K562 (cell line): ENCODE results near the gene CLIC3. TPM values are rescaled to one million over a fixed set of nuclear protein-coding genes. Genes with fewer than 3 reads are reported as not detected.
A peak's percentile ranks its signal among the peaks of the same experiment; 100 is the strongest.

Source experiments
- ATAC-seq: fragments of 200-7000 bp; cut with Tn5 transposase; 3 replicates; pipeline ENCODE4 v1.9.1; 2020; ENCODE audit warnings: moderate library complexity
- BruUV-seq: library from RNA; stranded (reverse); fragments of 400-500 nt; replicated peaks from 2 replicates; lab custom pipeline; 2021; lab: Mats Ljungman, UMichigan
- CTCF ChIA-PET: fragments of 300-600 bp; formaldehyde crosslinking; extraction: SDS; loops from one replicate; lab custom pipeline; 2021; ENCODE audit warnings: low intra/inter-chr PET ratio; lab: Yijun Ruan, JAX
- POLR2A ChIA-PET: fragments of 300-600, 350-650 bp; sonication (Branson Sonifier 250); formaldehyde crosslinking; extraction: SDS; loops from one replicate; lab custom pipeline; 2021; ENCODE audit warnings: antibody characterized with exemption, inconsistent platforms; lab: Yijun Ruan, JAX
- DNase-seq, 4 experiments: peaks; one replicate each; pipeline versions ENCODE4 v3.0.0 to v3.0.0-alpha.2; 2011 to 2018; ENCODE audit warnings: low spot score in 3 of 4, mixed read lengths in 3 of 4; ENCODE audit errors: extremely low read depth in 1 of 4
- FAIRE-seq: peaks from 2 replicates; lab custom pipeline; 2011; peaks lifted over from hg19 to GRCh38; lab: Jason Lieb, UNC
- H2AFZ ChIP-seq: 2 replicates; pipeline ENCODE4 v1.6.0; 2011; ENCODE audit warnings: low read depth, low read length, control low read depth, inconsistent platforms
- H3K27ac ChIP-seq: fragments of 200-600 bp; 3 replicates; pipeline ENCODE4 v1.8.0; 2011; ENCODE audit warnings: low read depth, mild to moderate bottlenecking, control low read depth, inconsistent platforms, low read length, moderate library complexity, mixed read lengths; ENCODE audit errors: extremely low read depth
- H3K27me3 ChIP-seq, 2 experiments: fragments of 300-600 bp in 1 of 2; 2 replicates in 1 of 2; 3 replicates in 1 of 2; pipeline versions ENCODE4 v1.6.0 to v1.8.0; 2011; ENCODE audit warnings: inconsistent platforms in 2 of 2, low read length in 2 of 2, mild to moderate bottlenecking in 1 of 2, mixed read lengths in 1 of 2, moderate library complexity in 1 of 2; ENCODE audit not compliant: control insufficient read depth in 2 of 2, insufficient read depth in 2 of 2
- H3K36me3 ChIP-seq: fragments of 300-600 bp; 3 replicates; pipeline ENCODE4 v1.8.0; 2011; ENCODE audit warnings: mild to moderate bottlenecking, low read length, inconsistent platforms; ENCODE audit not compliant: control insufficient read depth, insufficient read depth
- H3K4me1 ChIP-seq, 2 experiments: fragments of 200-600 bp in 1 of 2; replicated peaks in 1 of 2; 2 replicates in 1 of 2; 3 replicates in 1 of 2; pipeline versions ENCODE4 v1.5.1 to v1.8.0; 2011; ENCODE audit warnings: inconsistent platforms in 2 of 2, low read length in 2 of 2, mild to moderate bottlenecking in 1 of 2, mixed read lengths in 1 of 2, moderate library complexity in 1 of 2; ENCODE audit not compliant: control insufficient read depth in 2 of 2, insufficient read depth in 2 of 2
- H3K4me2 ChIP-seq: 2 replicates; pipeline ENCODE4 v1.6.1; 2011; ENCODE audit warnings: low read length, control low read depth, inconsistent platforms, mixed read lengths; ENCODE audit not compliant: insufficient read depth
- H3K4me3 ChIP-seq: fragments of 200-600 bp; sonication (generic), shearing (Covaris generic); 2 replicates; pipeline ENCODE4 v1.5.1; 2016; ENCODE audit warnings: control low read depth, inconsistent platforms
- H3K79me2 ChIP-seq: fragments of 200-600 bp; 3 replicates; pipeline ENCODE4 v1.8.0; 2011; ENCODE audit warnings: low read length, inconsistent platforms; ENCODE audit not compliant: control insufficient read depth, insufficient read depth
- H3K9ac ChIP-seq, 2 experiments: 2 replicates each; pipeline versions ENCODE4 v1.6.0 to v1.6.1; 2011; ENCODE audit warnings: low read depth in 2 of 2, low read length in 2 of 2, control low read depth in 1 of 2, inconsistent platforms in 1 of 2, mild to moderate bottlenecking in 1 of 2, mixed read lengths in 1 of 2; ENCODE audit not compliant: insufficient read depth in 1 of 2
- H3K9me1 ChIP-seq: one replicate; pipeline ENCODE4 v1.6.0; 2011; ENCODE audit warnings: inconsistent platforms, mild to moderate bottlenecking, low read length, moderate library complexity; ENCODE audit not compliant: control insufficient read depth, insufficient read depth
- H3K9me3 ChIP-seq: replicated peaks from 2 replicates; pipeline ENCODE4 v1.5.1; 2011; ENCODE audit warnings: low read depth, low read length, inconsistent platforms; ENCODE audit not compliant: control insufficient read depth, insufficient read depth
- H4K20me1 ChIP-seq: replicated peaks from 2 replicates; pipeline ENCODE4 v1.6.1; 2011; ENCODE audit warnings: low read length, inconsistent platforms, mixed read lengths; ENCODE audit not compliant: control insufficient read depth, insufficient read depth
- BHLHE40 ChIP-seq: IDR thresholded peaks from 2 replicates; pipeline ENCODE4 v1.6.1; 2011; ENCODE audit warnings: low read length, improper control_type of control experiment
- WGBS: fragments of 100-300 bp; shearing (Covaris generic); methylation state at CpG from one replicate; pipeline ENCODE4 v1.1.6; 2016; ENCODE audit warnings: low coverage, mixed read lengths; ENCODE audit not compliant: insufficient coverage; ENCODE audit errors: missing lambda C conversion rate; 5-methylcytosine and 5-hydroxymethylcytosine counted together
- in situ Hi-C: fragments of 300-500 bp; cut with MboI; formaldehyde crosslinking; loops from 4 replicates; pipeline ENCODE4 v1.15.0; 2018; ENCODE audit warnings: inconsistent platforms, mixed read lengths
- intact Hi-C: fragments of 100-400 bp; cut with micrococcal nuclease; formaldehyde crosslinking; loops from 2 replicates; pipeline ENCODE4 v1.14.2; 2022
- polyA plus RNA-seq, 8 experiments: library from polyadenylated mRNA; depleted of rRNA in 4 of 8; stranded (reverse) in 5 of 8; unstranded in 3 of 8; fragments of >200 nt; fragmentation: Nextera tagmentation in 2 of 8; fragmentation: Illumina TruSeq in 1 of 8; extraction: Ambion mirVana in 2 of 8; extraction: Trizol in 1 of 8; gene quantifications; 2 replicates each; pipeline versions ENCODE4 v1.2.1 to v1.2.3, GENCODE V29; 2011 to 2014; ENCODE audit warnings: inconsistent platforms in 1 of 8, missing spikeins in 1 of 8
- total RNA-seq, 7 experiments: library from RNA; depleted of rRNA in 6 of 7; stranded (reverse); fragments of >200 nt in 6 of 7; fragmentation: Illumina TruSeq in 2 of 7; extraction: Trizol in 2 of 7; gene quantifications; 2 replicates each; pipeline versions ENCODE4 v1.2.1 to v1.2.3, GENCODE V29; 2011 to 2021; ENCODE audit warnings: low replicate concordance in 1 of 7
- TF ChIP-seq, protein P1 (sequence below): sonication (generic); IDR thresholded peaks from 2 replicates; pipeline ENCODE4 v1.6.1; 2016
- TF ChIP-seq, protein P2 (sequence below): sonication (generic); formaldehyde crosslinking; IDR thresholded peaks from 2 replicates; pipeline ENCODE4 v1.8.1; 2023; ENCODE audit warnings: missing genetic modification reagents, mild to moderate bottlenecking, borderline replicate concordance

CLIC3 gene
- total and polyA plus RNA-seq, 9 of the 15 experiments (the other 6 are each of a cell fraction or from before 2014, with no cell fraction given): 0.27 to 0.29 TPM; not detected in 7

DNA sequence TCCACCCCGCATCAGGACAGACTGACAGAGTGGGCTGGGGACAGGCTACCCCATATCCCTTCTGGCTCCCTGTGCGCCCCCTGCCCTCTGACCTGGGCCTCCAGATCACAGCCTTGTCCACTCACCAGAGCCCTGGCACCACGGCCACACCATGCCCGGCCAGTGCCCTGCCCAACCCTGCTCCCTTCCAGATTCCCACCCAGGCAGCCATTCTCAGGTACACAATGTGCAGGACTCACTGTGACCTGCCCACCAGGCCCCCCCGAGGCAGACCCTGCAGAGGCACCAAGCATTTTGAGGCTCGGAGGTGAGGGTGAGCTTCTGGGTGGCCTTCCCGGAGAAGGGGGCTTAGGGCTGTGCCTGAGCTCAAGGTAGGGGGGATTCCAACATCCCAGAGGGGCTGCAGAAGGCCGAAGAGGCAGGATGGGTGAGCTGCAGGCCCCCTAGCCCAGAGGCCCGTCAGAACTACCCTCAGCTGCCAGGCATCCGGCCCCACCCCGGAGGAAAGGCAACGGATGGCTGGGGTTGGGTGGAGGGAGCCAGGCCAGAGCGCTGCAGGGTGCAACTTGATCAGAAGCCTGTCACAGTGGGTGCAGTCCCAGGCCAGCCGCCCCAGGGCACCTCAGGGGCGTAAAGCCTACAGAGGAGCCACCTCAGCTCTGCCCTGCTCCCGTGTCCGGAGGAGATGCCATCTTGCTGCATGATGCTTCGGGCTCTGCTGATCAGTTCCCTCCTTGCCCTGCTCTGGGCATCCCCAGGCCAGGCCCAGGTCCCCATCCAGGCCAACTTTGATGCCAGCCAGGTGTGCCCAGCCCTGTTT, 13.9 kb downstream of the CLIC3 start, which contains the start of gene LCNL1:
Gene LCNL1, plus strand, starts transcription at position 762 of the 820 bp plus-strand sequence. CDS start 594 bp downstream, outside the sequence.
- ATAC-seq: no peak
- TF ChIP-seq, protein P1, sequence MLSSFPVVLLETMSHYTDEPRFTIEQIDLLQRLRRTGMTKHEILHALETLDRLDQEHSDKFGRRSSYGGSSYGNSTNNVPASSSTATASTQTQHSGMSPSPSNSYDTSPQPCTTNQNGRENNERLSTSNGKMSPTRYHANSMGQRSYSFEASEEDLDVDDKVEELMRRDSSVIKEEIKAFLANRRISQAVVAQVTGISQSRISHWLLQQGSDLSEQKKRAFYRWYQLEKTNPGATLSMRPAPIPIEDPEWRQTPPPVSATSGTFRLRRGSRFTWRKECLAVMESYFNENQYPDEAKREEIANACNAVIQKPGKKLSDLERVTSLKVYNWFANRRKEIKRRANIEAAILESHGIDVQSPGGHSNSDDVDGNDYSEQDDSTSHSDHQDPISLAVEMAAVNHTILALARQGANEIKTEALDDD: no peak
- TF ChIP-seq, protein P2, sequence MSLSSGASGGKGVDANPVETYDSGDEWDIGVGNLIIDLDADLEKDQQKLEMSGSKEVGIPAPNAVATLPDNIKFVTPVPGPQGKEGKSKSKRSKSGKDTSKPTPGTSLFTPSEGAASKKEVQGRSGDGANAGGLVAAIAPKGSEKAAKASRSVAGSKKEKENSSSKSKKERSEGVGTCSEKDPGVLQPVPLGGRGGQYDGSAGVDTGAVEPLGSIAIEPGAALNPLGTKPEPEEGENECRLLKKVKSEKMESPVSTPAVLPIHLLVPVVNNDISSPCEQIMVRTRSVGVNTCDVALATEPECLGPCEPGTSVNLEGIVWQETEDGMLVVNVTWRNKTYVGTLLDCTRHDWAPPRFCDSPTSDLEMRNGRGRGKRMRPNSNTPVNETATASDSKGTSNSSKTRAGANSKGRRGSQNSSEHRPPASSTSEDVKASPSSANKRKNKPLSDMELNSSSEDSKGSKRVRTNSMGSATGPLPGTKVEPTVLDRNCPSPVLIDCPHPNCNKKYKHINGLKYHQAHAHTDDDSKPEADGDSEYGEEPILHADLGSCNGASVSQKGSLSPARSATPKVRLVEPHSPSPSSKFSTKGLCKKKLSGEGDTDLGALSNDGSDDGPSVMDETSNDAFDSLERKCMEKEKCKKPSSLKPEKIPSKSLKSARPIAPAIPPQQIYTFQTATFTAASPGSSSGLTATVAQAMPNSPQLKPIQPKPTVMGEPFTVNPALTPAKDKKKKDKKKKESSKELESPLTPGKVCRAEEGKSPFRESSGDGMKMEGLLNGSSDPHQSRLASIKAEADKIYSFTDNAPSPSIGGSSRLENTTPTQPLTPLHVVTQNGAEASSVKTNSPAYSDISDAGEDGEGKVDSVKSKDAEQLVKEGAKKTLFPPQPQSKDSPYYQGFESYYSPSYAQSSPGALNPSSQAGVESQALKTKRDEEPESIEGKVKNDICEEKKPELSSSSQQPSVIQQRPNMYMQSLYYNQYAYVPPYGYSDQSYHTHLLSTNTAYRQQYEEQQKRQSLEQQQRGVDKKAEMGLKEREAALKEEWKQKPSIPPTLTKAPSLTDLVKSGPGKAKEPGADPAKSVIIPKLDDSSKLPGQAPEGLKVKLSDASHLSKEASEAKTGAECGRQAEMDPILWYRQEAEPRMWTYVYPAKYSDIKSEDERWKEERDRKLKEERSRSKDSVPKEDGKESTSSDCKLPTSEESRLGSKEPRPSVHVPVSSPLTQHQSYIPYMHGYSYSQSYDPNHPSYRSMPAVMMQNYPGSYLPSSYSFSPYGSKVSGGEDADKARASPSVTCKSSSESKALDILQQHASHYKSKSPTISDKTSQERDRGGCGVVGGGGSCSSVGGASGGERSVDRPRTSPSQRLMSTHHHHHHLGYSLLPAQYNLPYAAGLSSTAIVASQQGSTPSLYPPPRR (CRISPR knock-in tag): no peak
- TF ChIP-seq BHLHE40: no peak
- TF ChIP-seq, all 486 proteins: peak for 0
- FAIRE-seq: no peak
- in situ Hi-C loops: no loop called here
- WGBS: 43% methylated on average over 15 of the region's 18 CpGs
- CTCF ChIA-PET: no interaction called here
- H3K79me2 ChIP-seq: no peaks in the 10 kb centered on the region
- BruUV-seq: no TSS peak
- intact Hi-C loops: no loop called here
- no peak for DNase-seq
- H2AFZ ChIP-seq: no peak within 1 kb of the TSS
- H3K27ac ChIP-seq: no peak within 1 kb of the TSS
- H3K4me3 ChIP-seq: no peak within 1 kb of the TSS
- no peaks in the 10 kb centered on the region for H3K27me3 ChIP-seq
- H3K4me2 ChIP-seq: no peak within 1 kb of the TSS
- peaks cover 9 to 79% of the 10 kb centered on the region in 2 experiments; a peak in 4 of 5 replicates for H3K4me1 ChIP-seq
- H3K9me1 ChIP-seq: no peaks in the 10 kb centered on the region
- POLR2A ChIA-PET: interaction anchor here (0.6 kb wide), 1 partner anchor 147 kb away, joined by 3 read pairs; no protein-coding TSS in a partner anchor
- no peaks in the 10 kb centered on the region for H3K36me3 ChIP-seq
- H3K9me3 ChIP-seq: no peaks in the 10 kb centered on the region
- no peaks in the 10 kb centered on the region for H4K20me1 ChIP-seq
- H3K9ac ChIP-seq: peak within 1 kb of the TSS in 1 of 2 experiments; percentile 76; a peak in 2 of 4 replicates
